ENCODE data around the gene LCN10.

DNA sequence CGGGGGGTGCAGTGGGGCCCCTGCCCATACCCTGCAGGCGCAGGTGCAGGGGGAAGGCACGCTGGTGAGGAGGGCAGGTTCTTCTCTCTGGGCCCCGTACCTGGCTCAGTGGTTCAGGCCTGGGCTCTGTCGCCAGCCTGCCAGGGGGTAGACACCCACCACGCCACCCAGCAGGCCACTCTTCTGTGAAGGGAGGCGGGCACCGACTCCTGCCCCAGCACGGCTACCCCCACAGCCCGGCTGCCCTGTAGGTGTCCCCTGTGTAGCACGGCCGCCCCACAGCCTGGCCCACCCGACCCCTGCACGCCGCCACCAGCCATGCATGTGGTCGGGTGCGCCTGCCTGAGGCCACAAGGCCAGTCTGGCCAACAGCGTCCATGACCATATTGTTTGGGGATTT lies 3.9 kb upstream of the LCN10 start:
- TF ChIP-seq POLR2AphosphoS5 (IDR thresholded peaks at IDR 0.05; ENCODE audit: insufficient read depth, low read depth, low read length) = no peak
- no peak for TF ChIP-seq MYC (IDR thresholded peaks at IDR 0.05; ENCODE audit: low read depth, low read length)
- TF ChIP-seq POLR2A (IDR thresholded peaks at IDR 0.05; ENCODE audit: low read depth, low read length) = no peak
- TF ChIP-seq EZH2 (IDR thresholded peaks at IDR 0.05; ENCODE audit: borderline replicate concordance, low read depth, low read length, severe bottlenecking) = no peak
- TF ChIP-seq, protein P1, sequence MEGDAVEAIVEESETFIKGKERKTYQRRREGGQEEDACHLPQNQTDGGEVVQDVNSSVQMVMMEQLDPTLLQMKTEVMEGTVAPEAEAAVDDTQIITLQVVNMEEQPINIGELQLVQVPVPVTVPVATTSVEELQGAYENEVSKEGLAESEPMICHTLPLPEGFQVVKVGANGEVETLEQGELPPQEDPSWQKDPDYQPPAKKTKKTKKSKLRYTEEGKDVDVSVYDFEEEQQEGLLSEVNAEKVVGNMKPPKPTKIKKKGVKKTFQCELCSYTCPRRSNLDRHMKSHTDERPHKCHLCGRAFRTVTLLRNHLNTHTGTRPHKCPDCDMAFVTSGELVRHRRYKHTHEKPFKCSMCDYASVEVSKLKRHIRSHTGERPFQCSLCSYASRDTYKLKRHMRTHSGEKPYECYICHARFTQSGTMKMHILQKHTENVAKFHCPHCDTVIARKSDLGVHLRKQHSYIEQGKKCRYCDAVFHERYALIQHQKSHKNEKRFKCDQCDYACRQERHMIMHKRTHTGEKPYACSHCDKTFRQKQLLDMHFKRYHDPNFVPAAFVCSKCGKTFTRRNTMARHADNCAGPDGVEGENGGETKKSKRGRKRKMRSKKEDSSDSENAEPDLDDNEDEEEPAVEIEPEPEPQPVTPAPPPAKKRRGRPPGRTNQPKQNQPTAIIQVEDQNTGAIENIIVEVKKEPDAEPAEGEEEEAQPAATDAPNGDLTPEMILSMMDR (IDR thresholded peaks at IDR 0.05; ENCODE audit: extremely low read depth in 1 of 2, insufficient read depth in 1 of 2, low read depth in 1 of 2, low read length in 2 of 2) = no peak
- no peak for TF ChIP-seq JUN (IDR thresholded peaks at IDR 0.05; ENCODE audit: borderline replicate concordance, insufficient read depth, insufficient read length, low read depth)
- TF ChIP-seq, protein P2, sequence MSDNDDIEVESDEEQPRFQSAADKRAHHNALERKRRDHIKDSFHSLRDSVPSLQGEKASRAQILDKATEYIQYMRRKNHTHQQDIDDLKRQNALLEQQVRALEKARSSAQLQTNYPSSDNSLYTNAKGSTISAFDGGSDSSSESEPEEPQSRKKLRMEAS (IDR thresholded peaks at IDR 0.05; ENCODE audit: insufficient read depth, insufficient read length) = no peak
